Adrenal gland (tissue), 12 donors: ENCODE measurements around the gene NOCT. TPM values are rescaled to one million over a fixed set of nuclear protein-coding genes. Genes with fewer than 3 reads are reported as not detected.

Source experiments
- DNase-seq, 7 donors: peaks; one replicate each; pipeline ENCODE4 v3.0.0-alpha.2; 2019 to 2020
- H3K27ac ChIP-seq, 5 donors: fragments of 200-600 bp; sonication (generic) in 4 of 5; 1 replicate in 3 of 5; 2 replicates in 2 of 5; pipeline versions ENCODE4 v1.5.1 to v1.8.0; 2016 to 2020; ENCODE audit warnings: mild to moderate bottlenecking in 1 of 5
- H3K27me3 ChIP-seq: fragments of 200-600 bp; 2 replicates; pipeline ENCODE4 v1.8.0; 2021
- H3K36me3 ChIP-seq, 2 donors: fragments of 200-600 bp; replicated peaks in 1 of 2; 1 replicate in 1 of 2; 2 replicates in 1 of 2; pipeline versions ENCODE4 v1.5.1 to v1.8.0; 2018 to 2022
- H3K4me1 ChIP-seq, 2 donors: fragments of 200-600 bp; replicated peaks in 1 of 2; 1 replicate in 1 of 2; 2 replicates in 1 of 2; pipeline versions ENCODE4 v1.5.1 to v1.8.0; 2018 to 2021
- H3K4me3 ChIP-seq, 4 donors: fragments of 200-600 bp; sonication (generic) in 3 of 4; one replicate each; pipeline ENCODE4 v1.5.1; 2016 to 2018
- H3K9me3 ChIP-seq, 3 donors: fragments of 200-600 bp; sonication (generic) in 1 of 3; replicated peaks in 1 of 3; 1 replicate in 2 of 3; 2 replicates in 1 of 3; pipeline versions ENCODE4 v1.5.1 to v1.8.0; 2016 to 2021
- POLR2A ChIP-seq, 2 donors: fragments of 450-650 bp; IDR thresholded peaks; one replicate each; pipeline ENCODE4 v1.6.1; 2017; ENCODE audit warnings: antibody characterized with exemption in 2 of 2, mild to moderate bottlenecking in 2 of 2, moderate library complexity in 1 of 2
- WGBS, 4 donors: extraction: QIAGEN DNeasy Blood & Tissue Kit in 2 of 4; methylation state at CpG; one replicate each; pipeline versions ENCODE4 v1.1.5 to v1.1.7; 2013 to 2017; 5-methylcytosine and 5-hydroxymethylcytosine counted together
- intact Hi-C, 2 donors: fragments of 100-400 bp; cut with DNase I; formaldehyde crosslinking; loops; one replicate each; pipeline versions ENCODE4 v1.14.1 to v1.15.0; 2022 to 2023
- polyA plus RNA-seq, 3 donors: library from polyadenylated mRNA; stranded (reverse); fragments of 200-250 nt in 2 of 3; fragments of 350-450 nt in 1 of 3; fragmentation: Illumina TruSeq in 1 of 3; extraction: RNeasy Lipid Tissue Mini Kit (QIAGEN cat#74804) in 1 of 3; gene quantifications; one replicate each; pipeline ENCODE4 v1.2.3, GENCODE V29; 2013 to 2014
- total RNA-seq, 9 donors: library from RNA; depleted of rRNA in 4 of 9; stranded (reverse); fragments of >200 nt in 4 of 9; fragments of 120-200 nt in 1 of 9; fragmentation: NEBNext Ultra II Directional in 1 of 9; extraction: Animal tissue kit (Norgen Biotek cat#: 25700) in 1 of 9; gene quantifications; one replicate each; pipeline versions ENCODE4 v1.1.0 to v1.2.4, GENCODE V29; 2013 to 2023
- TF ChIP-seq, protein P1 (sequence below), 6 experiments: fragments of 450-650 bp in 4 of 6; fragments of 200-600 bp in 2 of 6; sonication (generic) in 1 of 6; IDR thresholded peaks; 1 replicate in 5 of 6; 2 replicates in 1 of 6; pipeline versions ENCODE4 v1.5.1 to v1.8.0; 2016 to 2021; ENCODE audit warnings: antibody characterized with exemption in 6 of 6, mild to moderate bottlenecking in 2 of 6, moderate library complexity in 1 of 6
- donor health status: healthy with polysubstance abuse.
- donor health status: Bipolar disorder and iron deficiency.
- donor health status: DM: yes; HTN: yes; CAD: no.
- donor health status: DM: no; HTN: no; CAD: no.
- donor health status: DM: no; HTN: no; CAD: no.
- donor health status: DM: yes; HTN: yes; CAD: no.

The NOCT gene
- total and polyA plus RNA-seq, 12 donors, result 1.2 to 17.0 (median 6.4) TPM

DNA sequence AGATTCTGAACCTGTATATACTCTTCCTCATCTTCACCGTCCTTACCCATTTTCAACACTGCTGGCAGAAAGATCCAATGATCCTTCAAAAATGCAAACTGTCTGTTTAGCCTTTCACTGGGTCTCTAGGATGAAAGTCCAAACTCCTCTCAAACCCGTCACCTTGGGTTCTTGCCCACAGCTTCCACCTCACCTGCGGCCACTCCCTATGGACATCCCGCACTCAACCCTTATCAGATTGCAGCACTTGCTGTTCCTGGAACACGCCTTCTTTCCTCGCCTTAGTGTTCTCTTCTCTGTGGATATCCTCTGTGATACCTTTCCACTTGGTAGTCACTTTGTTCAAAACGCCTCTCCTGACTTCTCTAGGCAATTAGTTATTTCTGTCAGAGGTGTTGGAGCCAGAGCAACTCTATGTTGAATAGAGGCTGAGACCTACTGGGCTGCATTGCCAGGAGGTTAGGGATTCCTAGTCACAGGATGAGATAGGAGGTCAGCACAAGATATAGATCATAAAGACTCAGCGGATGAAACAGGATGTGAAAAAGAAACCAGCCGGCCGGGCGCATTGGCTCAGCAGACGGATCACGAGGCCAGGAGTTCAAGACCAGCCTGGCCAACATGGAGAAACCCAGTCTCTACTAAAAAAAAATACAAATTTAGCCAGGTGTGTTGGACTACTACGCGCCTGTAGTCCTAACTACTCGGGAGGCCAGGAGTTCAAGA is 4.2 kb upstream of the NOCT start:
- H3K36me3 ChIP-seq, result no peaks in the 10 kb centered on the region
- no peak for TF ChIP-seq POLR2A (IDR thresholded peaks at IDR 0.05)
- TF ChIP-seq, protein P1, sequence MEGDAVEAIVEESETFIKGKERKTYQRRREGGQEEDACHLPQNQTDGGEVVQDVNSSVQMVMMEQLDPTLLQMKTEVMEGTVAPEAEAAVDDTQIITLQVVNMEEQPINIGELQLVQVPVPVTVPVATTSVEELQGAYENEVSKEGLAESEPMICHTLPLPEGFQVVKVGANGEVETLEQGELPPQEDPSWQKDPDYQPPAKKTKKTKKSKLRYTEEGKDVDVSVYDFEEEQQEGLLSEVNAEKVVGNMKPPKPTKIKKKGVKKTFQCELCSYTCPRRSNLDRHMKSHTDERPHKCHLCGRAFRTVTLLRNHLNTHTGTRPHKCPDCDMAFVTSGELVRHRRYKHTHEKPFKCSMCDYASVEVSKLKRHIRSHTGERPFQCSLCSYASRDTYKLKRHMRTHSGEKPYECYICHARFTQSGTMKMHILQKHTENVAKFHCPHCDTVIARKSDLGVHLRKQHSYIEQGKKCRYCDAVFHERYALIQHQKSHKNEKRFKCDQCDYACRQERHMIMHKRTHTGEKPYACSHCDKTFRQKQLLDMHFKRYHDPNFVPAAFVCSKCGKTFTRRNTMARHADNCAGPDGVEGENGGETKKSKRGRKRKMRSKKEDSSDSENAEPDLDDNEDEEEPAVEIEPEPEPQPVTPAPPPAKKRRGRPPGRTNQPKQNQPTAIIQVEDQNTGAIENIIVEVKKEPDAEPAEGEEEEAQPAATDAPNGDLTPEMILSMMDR (IDR thresholded peaks at IDR 0.05), result no peak
- 85 to 91% (median 87%) methylated on average over 16 of the region's 16 CpGs for WGBS, 4 donors
- intact Hi-C loops, result no loop called here
- DNase-seq, result no peak
- H3K27me3 ChIP-seq, result no peaks in the 10 kb centered on the region
- H3K27ac ChIP-seq, result no peak overlapping the region
- H3K9me3 ChIP-seq, result no peaks in the 10 kb centered on the region
- H3K4me3 ChIP-seq, result no peak overlapping the region
- peaks cover 19 to 20% of the 10 kb centered on the region in 2 donors for H3K4me1 ChIP-seq

DNA sequence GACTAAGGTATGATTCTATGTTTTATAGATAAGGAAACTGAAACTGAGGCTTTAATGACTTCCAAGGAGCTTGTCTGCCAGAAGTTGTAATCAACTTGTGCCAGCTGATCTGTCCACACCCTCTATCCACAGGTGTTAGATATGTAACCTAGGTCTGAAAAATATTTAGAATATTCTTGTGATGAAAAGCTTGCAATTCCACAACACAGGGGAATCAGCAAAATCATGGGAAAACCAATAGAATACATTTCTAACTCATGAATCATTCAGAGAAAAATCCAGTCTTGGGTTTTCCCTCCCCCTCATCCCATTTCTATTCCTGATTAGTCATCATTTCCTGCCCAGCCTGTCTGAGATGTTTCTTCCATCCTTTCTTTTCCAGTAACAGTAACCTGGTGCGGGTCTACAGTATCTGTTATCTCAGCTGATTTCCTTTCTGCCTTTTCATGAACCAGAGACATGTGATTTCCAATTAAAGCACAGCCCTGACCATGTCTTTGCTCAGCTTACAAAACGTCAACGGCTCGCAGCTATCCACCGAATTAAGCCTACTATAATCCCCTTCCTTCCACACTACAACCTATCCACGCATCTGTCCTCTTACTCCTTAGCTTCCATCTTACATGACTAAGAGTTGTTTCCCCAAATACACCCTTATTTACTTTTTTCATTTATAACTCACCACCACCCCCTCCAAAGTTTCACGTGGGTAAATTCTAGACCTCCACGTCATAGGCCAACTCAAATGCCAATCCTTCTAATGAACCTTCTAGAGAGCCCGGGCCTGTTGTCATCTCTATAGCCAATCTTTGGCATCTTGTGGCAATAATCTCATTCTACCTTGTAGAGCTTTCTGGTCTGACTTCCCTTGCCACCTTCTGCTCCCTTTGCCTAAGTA is 961 bp upstream of the NOCT start:
- DNase-seq, result peak in 5 of 7 donors; percentile 28 to 65 (median 49)
- intact Hi-C loops, result no loop called here
- H3K9me3 ChIP-seq, result no peaks in the 10 kb centered on the region
- WGBS, 4 donors, result 20 to 30% (median 21%) methylated on average over 9 of the region's 9 CpGs
- no peaks in the 10 kb centered on the region for H3K36me3 ChIP-seq
- no peaks in the 10 kb centered on the region for H3K27me3 ChIP-seq
- TF ChIP-seq POLR2A (IDR thresholded peaks at IDR 0.05), result peak in 1 of 2 donors; percentile 48
- TF ChIP-seq, protein P1 (IDR thresholded peaks at IDR 0.05), result no peak
- peaks cover 25 to 28% of the 10 kb centered on the region in 2 donors for H3K4me1 ChIP-seq
- H3K4me3 ChIP-seq, result peak overlapping the region in 2 of 4 donors; percentile 58 to 96
- H3K27ac ChIP-seq, result peak overlapping the region; percentile 84 to 98 (median 90)

DNA sequence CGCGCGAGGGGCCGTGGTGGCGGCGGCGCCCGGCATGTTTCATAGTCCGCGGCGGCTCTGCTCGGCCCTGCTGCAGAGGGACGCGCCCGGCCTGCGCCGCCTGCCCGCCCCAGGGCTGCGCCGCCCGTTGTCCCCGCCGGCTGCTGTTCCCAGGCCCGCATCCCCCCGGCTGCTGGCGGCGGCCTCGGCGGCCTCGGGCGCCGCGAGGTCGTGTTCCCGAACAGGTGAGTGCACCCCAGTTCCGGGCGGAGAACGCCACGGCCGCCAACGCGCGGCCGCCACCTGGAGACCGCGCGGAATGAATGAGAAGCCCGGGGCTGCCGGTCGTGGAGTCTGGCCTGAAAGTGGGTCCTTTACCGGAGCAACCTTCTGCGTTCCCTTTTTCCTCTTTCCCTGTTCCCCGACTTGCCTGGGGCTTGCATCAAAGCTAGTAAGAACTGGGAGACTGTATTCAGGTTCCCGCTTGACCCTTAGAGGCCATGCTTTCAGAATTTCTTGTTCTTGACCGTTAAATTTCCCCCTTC is 429 bp downstream of the NOCT start:
- intact Hi-C loops, result no loop called here
- Histone ChIP-seq H3K4me1 (peaks cover 25 to 28% of the 10 kb centered on the region in 2 donors), H3K4me3 (peak overlapping the region in 3 of 4 donors; percentile 32 to 96 (median 58)), H3K9me3 (no peaks in the 10 kb centered on the region), H3K27ac (peak overlapping the region; percentile 84 to 98 (median 90)), H3K36me3 (no peaks in the 10 kb centered on the region), H3K27me3 (no peaks in the 10 kb centered on the region)
- peak; percentile 23 to 71 (median 47) for DNase-seq
- WGBS, 4 donors, result 0 to 1% (median 1%) methylated on average over 10 to 55 of the region's 55 CpGs
- TF ChIP-seq POLR2A (IDR thresholded peaks at IDR 0.05), result peak in 1 of 2 donors; percentile 13
- TF ChIP-seq, protein P1 (IDR thresholded peaks at IDR 0.05), result no peak

DNA sequence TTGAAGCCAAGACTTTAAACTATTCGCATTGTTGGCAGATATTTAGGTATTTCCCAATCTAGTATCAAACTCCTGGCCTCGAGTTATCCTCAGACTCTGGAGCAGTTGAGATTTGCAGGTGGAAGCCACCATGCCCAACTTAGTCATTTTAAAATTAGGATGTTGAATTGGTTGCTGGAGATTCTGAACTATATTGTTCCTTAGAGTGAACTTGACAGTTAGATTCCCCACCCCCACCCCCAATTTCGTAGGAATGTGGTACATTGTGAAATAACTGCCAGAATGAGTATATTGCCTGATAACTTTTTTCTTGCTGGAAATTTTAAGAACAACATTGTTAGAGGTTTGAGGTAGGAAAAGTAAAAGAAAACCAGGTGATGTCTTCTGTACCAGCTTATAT is 2.3 kb downstream of the NOCT start:
- H3K4me1 ChIP-seq, result peaks cover 25 to 28% of the 10 kb centered on the region in 2 donors
- no peak overlapping the region for H3K4me3 ChIP-seq
- DNase-seq, result no peak
- no peak overlapping the region for H3K27ac ChIP-seq
- 52 to 63% (median 56%) methylated on average over 3 of the region's 3 CpGs for WGBS, 4 donors
- intact Hi-C loops, result no loop called here
- H3K36me3 ChIP-seq, result no peaks in the 10 kb centered on the region
- TF ChIP-seq, protein P1 (IDR thresholded peaks at IDR 0.05), result no peak
- TF ChIP-seq POLR2A (IDR thresholded peaks at IDR 0.05), result no peak
- H3K9me3 ChIP-seq, result no peaks in the 10 kb centered on the region
- no peaks in the 10 kb centered on the region for H3K27me3 ChIP-seq
